ENCODE measurements around the gene FKBP5.

DNA sequence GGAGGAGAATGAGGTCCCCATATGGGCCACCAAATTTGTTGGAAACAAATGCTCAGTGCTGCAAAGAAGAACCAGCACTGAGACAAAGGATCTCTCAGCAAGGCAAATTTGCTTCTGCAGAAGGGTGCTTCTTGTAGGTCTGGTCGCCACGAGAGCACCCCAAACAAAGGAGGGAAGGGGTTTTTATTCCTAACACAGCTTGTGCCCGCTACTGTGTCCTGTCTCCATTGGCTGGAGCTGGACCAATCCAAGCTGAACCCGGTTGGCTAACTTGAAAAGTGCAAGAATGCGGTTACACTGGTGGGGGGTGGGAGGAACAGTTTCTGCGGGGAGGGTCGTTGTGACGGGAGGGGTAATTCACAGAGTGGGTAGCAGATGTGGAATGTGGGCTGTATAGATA lies 121.9 kb downstream of the FKBP5 start:
- TF ChIP-seq, protein P1, sequence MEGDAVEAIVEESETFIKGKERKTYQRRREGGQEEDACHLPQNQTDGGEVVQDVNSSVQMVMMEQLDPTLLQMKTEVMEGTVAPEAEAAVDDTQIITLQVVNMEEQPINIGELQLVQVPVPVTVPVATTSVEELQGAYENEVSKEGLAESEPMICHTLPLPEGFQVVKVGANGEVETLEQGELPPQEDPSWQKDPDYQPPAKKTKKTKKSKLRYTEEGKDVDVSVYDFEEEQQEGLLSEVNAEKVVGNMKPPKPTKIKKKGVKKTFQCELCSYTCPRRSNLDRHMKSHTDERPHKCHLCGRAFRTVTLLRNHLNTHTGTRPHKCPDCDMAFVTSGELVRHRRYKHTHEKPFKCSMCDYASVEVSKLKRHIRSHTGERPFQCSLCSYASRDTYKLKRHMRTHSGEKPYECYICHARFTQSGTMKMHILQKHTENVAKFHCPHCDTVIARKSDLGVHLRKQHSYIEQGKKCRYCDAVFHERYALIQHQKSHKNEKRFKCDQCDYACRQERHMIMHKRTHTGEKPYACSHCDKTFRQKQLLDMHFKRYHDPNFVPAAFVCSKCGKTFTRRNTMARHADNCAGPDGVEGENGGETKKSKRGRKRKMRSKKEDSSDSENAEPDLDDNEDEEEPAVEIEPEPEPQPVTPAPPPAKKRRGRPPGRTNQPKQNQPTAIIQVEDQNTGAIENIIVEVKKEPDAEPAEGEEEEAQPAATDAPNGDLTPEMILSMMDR (IDR thresholded peaks at IDR 0.05): no peak
- TF ChIP-seq POLR2A (IDR thresholded peaks at IDR 0.05) (no peak), EP300 (IDR thresholded peaks at IDR 0.05) (no peak)

Data from stomach (tissue), 4 donors.